GM12878 (cell line): ENCODE data around the gene RAB3C. TPM values are rescaled to one million over a fixed set of nuclear protein-coding genes. Genes with fewer than 3 reads are reported as not detected.

ENCODE experiments used
- ATF2 ChIP-seq: IDR thresholded peaks from 2 replicates; pipeline ENCODE4 v1.6.1; 2012; ENCODE audit warnings: low read length, inconsistent platforms
- CEBPZ ChIP-seq: fragments of 150-350 bp; IDR thresholded peaks from 2 replicates; pipeline ENCODE4 v1.6.1; 2016; ENCODE audit warnings: low read depth, low read length
- PRDM15 ChIP-seq: fragments of 450-650 bp; formaldehyde crosslinking; IDR thresholded peaks from 2 replicates; pipeline ENCODE4 v1.4.0; 2020; ENCODE audit warnings: mild to moderate bottlenecking, moderate library complexity
- SRF ChIP-seq, 2 experiments: IDR thresholded peaks; 2 replicates each; pipeline ENCODE4 v1.6.1; 2011; ENCODE audit warnings: low read depth in 2 of 2, low read length in 2 of 2, mild to moderate bottlenecking in 1 of 2, moderate library complexity in 1 of 2
- polyA plus RNA-seq, 11 experiments: library from polyadenylated mRNA; depleted of rRNA in 4 of 11; unstranded in 6 of 11; stranded (reverse) in 5 of 11; fragments of >200 nt; fragmentation: Nextera tagmentation in 4 of 11; fragmentation: Illumina TruSeq in 1 of 11; extraction: Ambion mirVana in 4 of 11; extraction: Trizol in 1 of 11; gene quantifications; 1 replicate in 1 of 11; 2 replicates in 10 of 11; pipeline versions ENCODE4 v1.2.1 to v1.2.3, GENCODE V29; 2011 to 2016; ENCODE audit warnings: inconsistent platforms in 2 of 11, missing spikeins in 2 of 11, low read depth in 1 of 11
- total RNA-seq, 4 experiments: library from RNA; depleted of rRNA in 3 of 4; stranded (reverse); fragments of >200 nt in 3 of 4; fragmentation: Illumina TruSeq in 1 of 4; extraction: Trizol in 1 of 4; gene quantifications; 2 replicates each; pipeline versions ENCODE4 v1.2.1 to v1.2.3, GENCODE V29; 2013 to 2021

The RAB3C gene
- total and polyA plus RNA-seq, 10 of the 15 experiments (the other 5 are each of a cell fraction or from before 2014, with no cell fraction given), result not detected

GRCh38 chr5:58860680-58861079 is 277.8 kb downstream of the RAB3C start (continued):
- TF ChIP-seq PRDM15 (CRISPR knock-in tag), result no peak
- TF ChIP-seq CEBPZ, result no peak
- no peak for TF ChIP-seq ATF2
- no peak for TF ChIP-seq SRF (IDR thresholded peaks at IDR 0.05; ENCODE audit: low read depth in 2 of 2, low read length in 2 of 2)
